CD4-positive, alpha-beta T cell treated with Interleukin-1 beta for 1 hour (primary cell): Measurements from ENCODE around the gene DSG1.
"Not testable (repeated sequence)": the region's sequence is repeated elsewhere in the genome, so short reads cannot be mapped to it uniquely, and the experiment has no call there.

Experiments used
- DNase-seq, 2 donors: peaks; one replicate each; pipeline ENCODE4 v3.0.0-alpha.2; 2020 to 2022

Gene DSG1

DNA sequence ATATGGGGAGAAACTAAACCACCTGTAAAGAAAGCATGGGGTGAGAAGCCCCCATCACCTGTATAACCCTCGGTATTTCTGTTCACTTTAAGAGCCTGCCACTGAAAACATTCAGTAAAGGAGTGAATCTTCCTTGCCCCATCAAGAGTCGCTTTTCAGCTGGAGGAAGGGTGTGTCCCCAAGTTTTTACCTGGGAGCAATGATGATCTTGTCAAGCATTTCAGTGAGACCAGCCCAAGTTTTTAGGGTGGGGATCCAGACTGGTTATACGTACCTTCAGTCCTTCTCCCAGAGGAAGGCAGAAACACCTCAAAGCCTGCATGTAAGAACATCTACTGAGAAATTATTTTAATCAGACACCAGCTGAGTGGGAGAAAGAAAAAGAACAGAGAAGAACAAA lies at the start of gene DSG1:
DSG1 (plus strand) TSS at position 301 of the 400 bp plus-strand sequence. CDS start 141 bp downstream, outside the sequence.
- no peak for DNase-seq

DNA sequence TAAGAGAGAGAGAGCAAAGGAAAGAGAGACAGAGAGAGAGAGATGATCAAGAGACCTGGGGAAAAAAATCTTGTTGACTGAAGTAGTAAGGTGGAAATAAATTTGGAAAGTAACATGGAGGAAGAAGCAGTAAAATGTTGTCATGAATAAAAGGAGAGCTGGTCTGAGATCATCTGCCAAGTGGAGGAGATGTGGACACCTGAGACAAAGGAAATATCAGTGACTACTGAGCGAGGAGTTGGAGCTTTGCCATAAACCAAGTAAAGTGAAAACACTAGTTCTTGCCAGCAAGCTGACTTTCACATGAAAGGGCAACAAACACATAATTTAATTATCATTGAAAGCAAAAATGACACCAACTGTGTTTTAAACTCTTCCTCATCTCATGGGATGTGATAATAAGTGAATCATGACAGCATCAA lies 49.0 kb upstream of the DSG1 start:
- no peak for DNase-seq

DNA sequence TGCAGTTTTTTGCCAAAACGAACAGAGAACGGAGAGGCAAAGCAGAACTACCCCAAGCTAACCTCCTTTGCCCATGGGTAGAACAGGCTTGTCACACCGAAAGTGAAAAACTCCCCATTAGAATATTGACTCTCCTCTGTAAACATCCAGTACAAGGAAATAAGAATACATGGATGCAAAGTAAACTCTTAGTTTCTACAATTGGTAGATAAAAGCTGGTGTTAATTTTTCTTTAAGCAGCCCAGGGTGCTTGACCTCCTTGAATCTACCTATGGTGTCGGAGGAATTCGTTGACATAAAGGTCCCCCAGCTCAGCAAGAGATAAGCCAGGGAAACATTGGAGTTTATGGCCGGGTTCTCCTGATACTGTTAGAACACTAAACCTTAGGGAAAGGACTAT lies 48.4 kb upstream of the DSG1 start:
- DNase-seq, result no peak

DNA sequence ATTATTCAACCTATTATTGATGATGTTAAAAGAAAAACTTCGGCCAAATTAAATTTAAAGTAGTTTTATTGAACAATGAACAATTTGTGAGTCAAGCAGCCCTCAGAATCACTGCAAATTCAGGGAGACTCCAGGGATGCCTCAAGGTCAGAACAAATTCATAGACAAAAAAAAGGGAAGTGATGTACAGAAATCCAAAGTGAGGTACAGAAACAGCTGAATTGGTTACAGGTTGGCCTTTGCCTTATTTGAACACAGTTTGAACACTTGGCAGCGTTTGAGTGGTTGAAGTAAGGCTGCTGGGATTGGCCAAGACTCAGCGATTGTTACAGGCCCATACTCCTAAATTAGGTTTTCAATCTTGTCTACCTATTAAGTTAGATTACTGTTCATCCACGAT lies 47.4 kb upstream of the DSG1 start:
- no peak for DNase-seq

DNA sequence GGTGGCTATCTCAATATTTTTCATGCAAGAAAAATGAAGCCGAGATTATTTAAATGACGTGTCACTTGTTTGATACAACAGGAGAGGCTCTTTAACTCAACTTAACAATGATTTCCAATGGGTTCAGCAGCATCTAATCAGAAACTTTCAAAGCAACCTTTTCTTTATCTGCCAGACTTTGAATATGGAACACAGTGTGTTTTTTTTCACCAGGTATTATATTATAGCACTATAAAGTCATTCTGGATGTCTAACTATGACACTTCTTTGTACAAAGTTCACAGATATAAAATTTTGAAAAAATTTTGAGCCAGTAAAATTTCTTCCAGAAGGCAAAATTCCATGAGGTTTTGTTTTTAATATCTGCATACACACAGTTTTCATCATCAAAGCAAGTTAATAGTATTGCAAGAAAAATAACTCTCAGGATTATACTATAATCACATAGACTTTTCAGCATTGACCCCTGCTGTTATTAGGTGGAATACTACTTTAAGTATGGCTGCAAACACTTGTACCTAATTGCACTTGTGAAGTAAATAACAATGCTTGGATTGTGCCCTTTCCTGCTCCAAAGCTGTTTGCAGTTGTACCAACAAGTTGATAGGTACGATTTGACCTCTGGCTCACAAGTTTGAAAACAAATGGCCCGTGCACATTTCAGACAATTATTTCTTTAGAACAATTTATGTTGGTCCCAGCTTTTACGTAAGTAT lies 44.0 kb upstream of the DSG1 start:
- no peak for DNase-seq

DNA sequence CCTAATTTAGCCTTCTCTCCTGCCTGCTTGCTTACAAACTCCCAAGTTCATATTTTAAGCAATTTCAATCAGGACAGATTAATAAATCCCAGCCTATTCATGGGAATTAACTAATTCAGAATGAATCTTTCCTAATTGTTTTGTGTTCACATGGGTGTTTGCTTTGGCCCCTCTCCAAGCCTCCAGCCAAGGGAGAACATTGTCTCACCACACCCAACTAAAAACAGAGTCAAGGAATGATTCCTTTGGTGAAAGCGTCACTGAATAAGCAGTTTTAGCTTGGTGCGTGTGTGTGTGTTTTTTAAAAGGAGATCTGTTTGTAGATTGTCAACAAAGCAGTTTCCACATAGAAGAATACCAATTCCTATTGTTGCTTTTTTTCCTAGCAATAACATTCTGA lies 43.0 kb upstream of the DSG1 start:
- DNase-seq, result no peak

DNA sequence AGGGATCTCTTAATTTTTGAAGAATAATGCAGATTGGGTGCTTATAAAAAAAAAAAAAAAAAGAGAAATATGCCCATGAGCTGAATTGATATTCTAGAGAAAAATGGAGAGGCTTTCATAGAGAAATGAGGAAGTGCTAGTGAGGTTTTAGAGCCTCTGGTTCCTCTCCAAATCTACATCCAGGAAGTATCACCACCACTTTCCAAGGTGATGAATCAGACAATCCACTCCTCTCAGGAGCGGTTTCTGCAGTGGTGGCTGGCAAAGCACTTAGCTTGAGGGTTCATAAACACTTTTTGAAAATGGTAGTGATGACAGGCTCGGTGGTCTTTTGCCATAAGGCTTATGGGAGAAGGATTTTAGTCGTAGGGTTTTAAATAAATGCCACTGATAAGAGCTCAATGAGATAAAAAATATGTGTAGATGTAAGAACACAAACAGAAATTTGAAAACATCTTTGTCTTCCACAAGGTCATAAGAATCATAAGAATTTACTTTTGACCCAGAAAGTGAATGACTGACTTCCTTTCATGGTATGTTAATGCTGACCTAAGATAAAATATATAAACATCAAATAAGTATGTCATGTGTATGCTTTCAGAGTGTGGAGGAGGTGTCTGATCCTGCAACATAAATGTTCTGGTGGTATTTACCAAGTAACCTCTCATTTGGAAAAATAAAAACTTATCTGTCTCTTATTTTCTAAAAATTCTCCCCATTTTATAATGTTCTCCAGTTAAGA lies 42.1 kb upstream of the DSG1 start:
- no peak for DNase-seq

DNA sequence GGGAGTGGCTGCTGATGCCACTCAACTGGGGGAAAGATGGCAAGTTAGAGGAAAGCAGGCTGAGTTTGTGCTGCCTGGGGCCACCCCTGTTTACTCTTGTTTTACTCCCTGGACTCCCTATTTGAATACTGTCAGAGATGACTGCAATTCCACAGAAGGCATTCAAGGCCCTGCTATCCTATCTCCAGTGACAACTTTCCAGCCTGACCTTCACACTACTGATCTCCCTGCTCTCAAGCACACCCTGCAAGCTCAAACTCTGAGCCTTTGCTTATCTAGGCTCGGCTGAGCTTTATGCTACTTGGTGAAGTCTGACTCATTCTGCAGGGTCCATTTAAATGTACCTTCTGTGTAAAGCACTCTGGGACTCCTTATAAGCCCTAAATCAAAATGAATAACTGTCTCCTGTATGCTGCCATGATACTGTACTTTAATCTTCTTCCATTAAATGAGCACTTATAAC lies 39.3 kb upstream of the DSG1 start:
- no peak for DNase-seq

DNA sequence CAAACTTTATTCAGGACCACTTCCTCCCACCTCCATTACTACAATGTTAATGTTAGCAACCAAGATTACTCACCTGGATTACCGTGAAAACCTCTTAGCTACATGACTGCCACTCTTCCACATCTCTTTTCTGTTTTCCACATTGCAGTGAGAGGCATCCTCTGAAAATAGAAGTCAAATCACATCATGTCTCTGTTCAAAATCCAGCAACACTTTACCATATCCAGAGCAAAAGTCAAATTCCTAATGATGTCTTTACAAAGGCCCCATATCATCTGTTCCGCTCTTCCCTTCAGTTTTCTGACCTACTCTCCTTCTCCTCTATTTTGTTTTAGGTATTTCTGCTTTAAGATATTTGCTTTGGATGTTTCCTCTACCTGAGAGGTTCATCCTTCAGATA lies 37.5 kb upstream of the DSG1 start:
- no peak for DNase-seq

DNA sequence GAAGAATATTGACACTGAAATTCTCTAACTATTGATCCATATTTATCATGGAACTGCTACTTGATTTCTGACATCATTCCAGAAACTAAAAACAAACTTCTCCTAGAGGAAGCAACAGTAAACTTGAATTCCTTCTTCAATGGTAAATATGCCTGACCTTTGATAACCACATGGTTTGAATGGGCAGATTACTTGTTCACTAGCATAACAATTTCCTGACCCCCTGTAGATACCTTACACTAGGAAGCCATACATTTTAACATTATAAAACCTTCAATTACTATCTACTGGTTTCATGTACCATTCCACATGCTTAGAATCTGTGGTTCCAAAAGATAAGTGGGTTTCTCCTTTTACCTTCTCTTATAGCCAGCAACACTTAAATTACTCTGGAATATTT lies 36.5 kb upstream of the DSG1 start:
- DNase-seq, result no peak

DNA sequence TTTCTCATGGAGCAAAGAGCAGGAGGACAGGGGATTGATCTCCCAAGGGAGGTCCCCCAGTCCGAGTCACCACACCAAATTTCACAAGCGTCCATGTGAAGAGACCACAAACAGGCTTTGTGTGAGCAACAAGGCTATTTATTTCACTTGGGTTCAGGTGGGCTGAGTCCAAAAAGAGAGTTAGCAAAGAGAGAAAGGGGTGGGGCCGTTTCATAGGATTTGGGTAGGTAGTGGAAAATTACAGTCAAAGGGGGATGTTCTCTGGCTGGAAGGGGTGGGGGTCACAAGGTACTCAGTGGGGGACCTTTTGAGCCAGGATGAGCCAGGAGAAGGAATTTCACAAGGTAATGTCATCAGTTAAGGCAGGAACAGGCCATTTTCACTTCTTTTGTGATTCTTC lies 28.5 kb upstream of the DSG1 start:
- DNase-seq, result not testable (repeated sequence)

DNA sequence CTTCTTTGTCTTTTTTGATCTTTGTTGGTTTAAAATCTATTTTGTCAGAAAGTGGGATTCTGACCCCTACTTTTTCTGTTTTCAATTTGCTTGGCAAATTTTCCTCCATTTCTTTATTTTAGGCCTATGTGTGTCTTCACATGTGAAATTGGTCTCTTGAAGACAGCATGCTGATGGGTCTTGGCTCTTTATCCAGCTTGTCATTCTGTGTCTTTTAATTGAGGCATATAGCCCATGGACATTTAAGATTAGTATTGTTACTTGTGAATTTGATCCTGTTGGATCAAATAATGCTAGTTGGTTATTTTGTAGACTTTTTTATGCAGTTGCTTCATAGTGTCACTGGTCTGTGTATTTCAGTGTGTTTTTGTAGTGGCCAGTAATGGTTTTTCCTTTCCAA lies 26.3 kb upstream of the DSG1 start:
- no peak for DNase-seq

DNA sequence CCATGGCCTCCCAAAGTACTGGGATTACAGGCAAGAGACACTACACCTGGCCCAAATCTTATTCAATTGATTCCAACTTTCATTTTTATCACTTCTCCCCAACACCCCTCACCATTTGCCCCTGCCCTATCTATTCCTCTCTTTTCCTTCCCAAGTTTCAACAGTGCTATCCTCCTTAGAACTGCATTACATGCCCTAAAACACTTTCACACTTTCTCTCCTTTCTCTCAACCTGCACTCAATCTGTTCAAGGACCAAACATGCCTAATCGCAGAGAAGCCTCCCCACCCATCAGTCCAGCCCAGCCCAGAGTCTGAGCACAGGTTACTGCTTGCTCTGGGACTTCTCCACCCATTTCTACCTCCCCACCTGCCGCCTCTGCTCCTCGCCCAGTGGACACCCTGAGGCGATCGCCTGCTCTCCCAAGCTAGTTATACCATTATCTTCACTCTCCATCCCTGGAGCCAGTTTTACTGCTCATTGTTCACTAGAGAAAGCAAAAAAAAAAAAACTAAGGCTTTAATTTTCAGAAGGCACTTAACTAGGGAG lies 23.7 kb upstream of the DSG1 start:
- DNase-seq, result no peak

DNA sequence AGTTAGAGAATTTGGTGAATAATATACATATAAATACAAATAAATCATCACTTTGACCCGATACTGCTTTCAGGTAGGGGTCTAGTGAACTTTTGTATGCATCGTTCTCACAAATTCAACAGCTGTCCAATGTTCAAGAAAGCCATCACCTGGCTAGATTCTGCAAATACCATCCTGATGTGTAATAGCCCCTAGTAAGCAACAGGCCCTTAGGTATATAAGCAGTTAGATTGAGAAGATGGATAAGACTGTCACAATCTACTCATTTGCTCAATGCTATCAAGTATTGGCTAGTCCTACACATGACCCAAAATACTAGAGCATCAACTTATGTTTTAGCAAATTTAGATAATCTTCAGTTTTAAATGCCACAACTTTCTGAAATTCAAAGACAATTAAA lies 20.7 kb upstream of the DSG1 start:
- DNase-seq, result no peak

DNA sequence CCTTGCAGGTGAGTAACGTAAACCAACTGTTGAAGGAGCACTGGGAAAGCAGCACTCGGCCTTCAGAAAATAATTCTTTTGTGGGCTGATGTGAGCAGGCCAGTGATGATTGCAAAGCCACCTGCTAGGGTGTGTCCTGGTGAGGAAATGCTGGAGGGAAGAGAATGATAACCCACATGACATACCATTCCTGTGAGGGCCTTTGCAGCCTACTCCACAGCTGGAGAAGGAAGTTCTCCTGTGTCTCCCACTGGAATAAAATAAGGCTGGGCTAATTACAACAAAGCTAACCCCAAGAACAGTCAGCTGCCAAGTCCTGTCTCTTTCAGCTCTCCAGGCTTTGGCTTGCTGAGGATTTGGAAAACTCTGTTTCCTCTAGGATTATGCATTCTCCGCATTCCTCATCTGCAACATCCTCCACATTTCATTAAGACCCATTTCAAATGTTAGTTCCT lies 16.7 kb upstream of the DSG1 start:
- no peak for DNase-seq

DNA sequence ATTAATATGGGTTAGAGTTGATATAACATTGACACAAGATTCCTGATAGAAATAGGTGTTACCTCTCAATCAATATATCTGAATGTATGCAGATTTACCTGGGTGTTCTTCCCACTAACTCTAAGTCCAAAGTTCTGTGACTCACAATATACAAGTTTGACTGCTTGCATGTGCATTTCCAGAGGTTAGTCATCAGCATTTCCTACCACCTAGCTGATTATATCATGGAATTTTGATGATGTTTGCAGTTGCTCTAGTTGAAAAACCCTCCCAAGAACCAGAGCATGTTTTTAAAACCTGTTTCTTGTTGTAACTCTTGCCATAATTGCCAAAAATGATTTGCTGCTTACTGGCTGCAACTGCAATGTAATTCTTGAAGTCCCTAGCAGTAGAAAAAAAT lies 15.0 kb upstream of the DSG1 start:
- no peak for DNase-seq

DNA sequence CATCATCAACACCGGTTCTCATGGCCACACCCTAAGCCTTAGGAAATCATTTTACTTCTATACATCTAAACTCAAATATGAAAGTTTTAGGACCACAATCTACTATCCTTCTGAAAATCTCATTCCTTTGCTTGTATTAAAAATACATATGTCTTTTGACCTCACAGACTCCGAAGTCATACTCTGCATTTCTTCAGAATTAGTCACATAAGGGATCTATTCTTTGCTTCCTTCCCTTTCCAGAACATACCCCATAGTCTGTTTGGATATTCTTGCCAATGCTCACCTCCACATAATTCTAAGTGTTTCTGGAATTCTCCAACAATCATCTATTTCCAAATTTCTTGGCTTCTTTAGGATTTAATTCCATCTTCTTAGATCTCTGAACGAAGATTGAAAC lies 14.2 kb upstream of the DSG1 start:
- DNase-seq, result no peak

DNA sequence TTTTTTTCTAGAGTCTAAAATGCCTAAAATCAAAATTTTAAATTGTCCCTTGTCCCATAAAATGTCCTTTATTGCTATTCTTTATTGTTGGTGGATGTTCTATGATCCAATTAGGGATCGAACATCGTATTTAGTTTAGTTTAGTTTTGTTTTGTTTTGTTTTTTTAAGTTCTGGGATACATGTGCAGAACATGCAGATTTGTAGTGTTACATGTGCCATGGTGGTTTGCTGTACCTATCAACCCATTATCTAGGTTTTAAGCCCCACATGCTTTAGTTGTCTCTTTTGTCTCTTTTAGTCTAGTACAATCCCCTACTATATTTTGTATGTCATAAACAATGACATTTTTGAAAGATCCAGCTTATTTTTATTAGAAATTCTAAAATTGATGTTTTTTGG lies 8.8 kb upstream of the DSG1 start:
- no peak for DNase-seq

DNA sequence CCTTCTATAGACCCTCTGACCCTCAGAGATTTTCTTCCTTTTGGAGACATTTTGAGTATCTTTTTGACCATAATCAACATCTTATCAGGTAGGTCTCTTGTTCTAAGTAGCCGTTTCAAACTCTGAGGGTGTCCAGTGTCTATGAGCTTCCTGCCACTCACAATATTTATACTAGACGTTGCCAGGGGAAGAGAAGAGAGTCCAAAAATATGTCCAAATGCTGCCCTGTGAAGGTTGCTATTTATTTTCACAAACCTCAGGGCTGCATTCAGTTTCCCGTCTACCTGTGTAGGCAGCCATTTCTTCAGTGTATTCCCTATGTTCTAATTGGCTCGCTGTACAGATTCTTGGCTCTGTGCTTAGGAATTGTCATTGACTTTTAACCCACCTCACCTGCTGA lies 986 bp upstream of the DSG1 start:
- no peak for DNase-seq

DNA sequence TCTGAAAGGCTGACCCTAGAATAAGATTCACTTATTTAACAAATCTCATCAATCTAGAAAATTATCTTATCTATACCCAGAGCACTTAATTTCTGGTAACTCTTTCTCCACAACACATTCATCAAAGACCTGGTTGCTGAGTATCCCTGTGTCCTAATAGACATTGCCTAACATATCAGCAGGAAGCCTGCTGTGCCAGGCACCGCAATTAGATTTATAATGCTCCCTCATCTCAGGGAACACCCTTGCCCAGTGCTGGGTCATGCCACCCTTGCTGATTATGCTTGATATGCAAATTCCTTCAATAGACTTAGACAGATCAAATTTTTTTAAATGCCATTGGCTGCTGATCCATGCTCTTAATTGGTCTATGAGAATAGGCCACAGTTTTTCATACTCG lies 3.8 kb downstream of the DSG1 start:
- no peak for DNase-seq

DNA sequence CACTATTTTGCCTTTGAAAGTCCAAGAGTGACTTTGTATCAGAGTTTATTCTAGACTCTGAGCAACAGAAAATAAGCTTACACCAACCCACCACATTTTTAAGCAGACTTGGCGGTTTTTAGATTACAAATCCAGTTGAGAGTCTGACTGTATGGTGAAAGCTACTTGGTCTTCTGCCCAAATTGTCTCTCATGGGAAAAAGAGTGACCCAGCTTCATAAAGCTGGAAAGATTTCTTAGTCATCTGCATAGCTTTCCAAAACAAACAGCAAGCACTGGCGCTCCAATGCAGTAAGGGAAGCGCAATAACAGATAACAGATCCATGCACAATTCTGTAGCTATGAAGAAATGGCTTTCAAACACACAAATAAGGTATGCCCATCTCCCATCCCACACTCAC lies 7.1 kb downstream of the DSG1 start:
- DNase-seq, result no peak

DNA sequence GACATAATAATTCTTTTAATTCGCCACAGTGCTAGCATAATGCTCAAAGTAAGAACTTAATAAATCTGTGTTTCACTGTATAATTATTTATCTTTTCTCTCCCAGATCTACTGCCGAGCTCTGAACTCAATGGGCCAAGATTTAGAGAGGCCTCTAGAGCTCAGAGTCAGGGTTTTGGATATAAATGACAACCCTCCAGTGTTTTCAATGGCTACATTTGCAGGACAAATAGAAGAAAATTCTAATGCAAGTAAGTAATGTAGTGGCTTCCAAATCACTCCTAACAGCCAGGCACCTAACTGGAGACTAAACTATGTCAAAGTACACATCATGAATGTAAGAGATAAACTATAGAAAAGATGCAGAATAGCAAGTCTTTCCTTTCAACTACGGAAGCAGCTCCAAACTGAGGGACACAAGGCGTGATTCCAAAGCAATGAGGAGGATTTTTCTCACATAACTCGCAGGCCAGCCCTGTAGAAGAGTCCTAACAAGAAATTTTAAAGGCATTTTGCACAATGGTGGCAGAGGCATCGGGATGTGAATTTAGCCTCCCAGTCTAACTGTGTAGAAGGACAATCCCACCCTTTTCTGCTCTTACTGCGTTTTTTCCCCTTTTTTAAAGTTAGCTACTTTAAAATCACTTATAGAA lies 12.0 kb downstream of the DSG1 start:
- no peak for DNase-seq

DNA sequence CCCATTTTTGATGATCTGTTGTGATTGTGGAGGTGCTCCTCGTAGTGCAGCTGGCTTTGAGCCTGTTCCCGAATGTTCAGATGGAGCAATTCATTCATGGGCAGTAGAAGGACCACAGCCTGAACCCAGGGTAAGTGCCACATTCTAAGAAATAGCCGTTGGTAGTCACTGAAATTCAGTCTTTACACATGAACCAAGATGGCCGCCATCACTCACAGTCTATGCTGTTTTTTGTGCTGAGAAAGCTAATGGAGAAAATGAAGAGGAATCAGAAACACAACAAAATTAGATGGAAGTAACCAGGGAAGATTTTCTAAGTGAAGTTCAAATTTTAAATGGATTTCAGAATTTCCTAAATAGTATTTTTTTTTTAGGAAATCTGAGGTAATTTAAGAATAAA lies 25.5 kb downstream of the DSG1 start:
- no peak for DNase-seq

DNA sequence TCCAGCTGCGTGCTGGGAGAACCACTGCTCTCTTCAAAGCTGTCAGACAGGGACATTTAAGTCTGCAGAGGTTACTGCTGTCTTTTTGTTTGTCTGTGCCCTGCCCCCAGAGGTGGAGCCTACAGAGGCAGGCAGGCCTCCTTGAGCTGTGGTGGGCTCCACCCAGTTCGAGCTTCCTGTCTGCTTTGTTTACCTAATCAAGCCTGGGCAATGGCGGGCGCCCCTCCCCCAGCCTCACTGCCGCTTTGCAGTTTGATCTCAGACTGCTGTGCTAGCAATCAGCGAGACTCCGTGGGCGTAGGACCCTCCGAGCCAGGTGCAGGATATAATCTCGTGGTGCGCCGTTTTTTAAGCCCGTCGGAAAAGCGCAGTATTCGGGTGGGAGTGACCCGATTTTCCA lies 35.4 kb downstream of the DSG1 start:
- DNase-seq, result not testable (repeated sequence)
